AG10803 (cell line): Measurements from ENCODE around the gene MRPL49.

Experiments used
- DNase-seq: peaks from one replicate; pipeline ENCODE4 v3.0.0; 2010; ENCODE audit warnings: low read depth
- H3K4me3 ChIP-seq: 2 replicates; pipeline ENCODE4 v1.5.1; 2011; ENCODE audit warnings: mild to moderate bottlenecking, low read length, control low read depth
- CTCF ChIP-seq: conservative IDR thresholded peaks from 2 replicates; pipeline ENCODE4 v1.5.1; 2011; ENCODE audit warnings: mild to moderate bottlenecking, low read length, control low read depth, inconsistent platforms

MRPL49 gene

GRCh38 chr11:65089621-65090020 is 32.5 kb upstream of the MRPL49 start:
- DNase-seq: no peak
- no peak for TF ChIP-seq CTCF
- H3K4me3 ChIP-seq: no peak overlapping the region

- no peak for TF ChIP-seq CTCF
- no peak for DNase-seq
- no peak overlapping the region for H3K4me3 ChIP-seq
Observed at GRCh38 chr11:65090628-65091027, 31.5 kb upstream of the MRPL49 start.

DNA sequence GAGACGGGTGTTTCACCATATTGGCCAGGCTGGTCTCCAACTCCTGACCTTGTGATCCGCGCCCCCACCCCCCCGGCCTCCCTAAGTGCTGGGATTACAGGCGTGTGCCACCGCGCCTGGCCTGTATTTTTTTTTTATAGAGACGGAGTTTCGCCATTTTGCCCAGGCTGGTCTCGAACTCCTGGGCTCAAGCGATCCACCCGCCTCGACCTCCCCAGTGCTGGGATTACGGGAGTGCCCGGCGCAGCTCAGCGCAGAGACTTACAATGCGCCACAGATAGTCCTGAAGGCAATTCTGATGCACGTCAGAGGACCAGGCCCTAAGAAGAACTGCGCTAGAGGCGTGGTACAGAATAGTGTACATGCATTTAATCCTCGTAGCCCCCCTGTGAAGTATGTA is 26.7 kb upstream of the MRPL49 start:
- TF ChIP-seq CTCF: no peak
- H3K4me3 ChIP-seq: peak overlapping the region; percentile 85
- no peak for DNase-seq

DNA sequence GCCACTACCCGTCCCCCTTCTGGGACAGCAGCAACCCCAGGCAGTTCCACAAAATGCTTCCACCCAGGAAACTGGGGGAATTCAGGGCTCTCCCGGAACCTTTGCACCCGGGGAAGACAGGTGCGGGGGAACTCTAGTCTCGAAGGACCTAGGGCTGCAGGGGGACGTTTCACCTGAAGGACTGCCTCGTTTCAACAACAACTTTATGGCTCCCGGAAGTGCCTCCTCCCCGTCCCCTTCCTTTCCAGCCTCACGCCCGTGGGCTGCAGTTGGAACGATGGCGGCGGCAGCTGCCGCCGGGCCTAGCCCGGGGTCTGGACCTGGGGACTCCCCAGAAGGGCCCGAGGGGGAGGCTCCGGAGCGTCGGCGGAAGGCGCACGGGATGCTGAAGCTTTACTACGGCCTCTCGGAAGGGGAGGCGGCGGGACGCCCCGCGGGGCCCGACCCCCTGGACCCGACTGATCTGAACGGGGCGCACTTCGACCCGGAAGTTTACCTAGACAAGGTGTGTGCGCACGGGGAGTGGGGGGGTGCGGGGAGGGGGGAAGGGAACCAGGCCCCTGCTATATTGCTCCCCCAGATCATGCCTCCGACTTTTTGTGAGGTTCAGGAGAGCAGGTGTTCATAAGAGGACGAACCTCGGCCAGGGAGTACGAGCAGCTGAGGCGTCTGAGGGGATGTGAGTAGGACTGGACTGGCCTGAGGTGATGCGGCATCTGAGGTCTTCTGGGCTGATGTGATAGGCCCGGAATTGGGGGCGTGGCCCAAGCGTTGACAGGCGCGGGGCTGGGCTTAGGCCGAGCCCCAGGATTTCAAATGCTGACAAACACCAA is 25.9 kb upstream of the MRPL49 start, which contains the start of gene VPS51:
Gene VPS51, plus strand, starts transcription at position 241 of the 833 bp plus-strand sequence. Its CDS starts 37 bp downstream, at position 278.
- no peak for TF ChIP-seq CTCF
- H3K4me3 ChIP-seq: peak within 1 kb of the TSS; percentile 85
- DNase-seq: peak; percentile 89

GRCh38 chr11:65096926-65097325 is 25.2 kb upstream of the MRPL49 start:
- DNase-seq: no peak
- peak overlapping the region; percentile 85 for H3K4me3 ChIP-seq
- no peak for TF ChIP-seq CTCF

GRCh38 chr11:65100674-65101350 is 21.3 kb upstream of the MRPL49 start:
- DNase-seq: no peak
- TF ChIP-seq CTCF: no peak

More at GRCh38 chr11:65100674-65101350, 21.3 kb upstream of the MRPL49 start:
- H3K4me3 ChIP-seq: no peak overlapping the region
